ENCODE data around the gene ZMAT3.

The ZMAT3 gene

GRCh38 chr3:179021119-179021903 lies 50.3 kb downstream of the ZMAT3 start:
- no peak for DNase-seq (ENCODE audit: low spot score)

- no peak for DNase-seq (ENCODE audit: low spot score)
Measured at GRCh38 chr3:179020112-179020511, 51.5 kb downstream of the ZMAT3 start.

- no peak for DNase-seq (ENCODE audit: low spot score)
Measured at GRCh38 chr3:179018808-179019207, 52.8 kb downstream of the ZMAT3 start.

GRCh38 chr3:179016979-179017670 lies 54.5 kb downstream of the ZMAT3 start:
- DNase-seq (ENCODE audit: low spot score) = no peak

GRCh38 chr3:179015551-179016020 lies 56.0 kb downstream of the ZMAT3 start:
- DNase-seq (ENCODE audit: low spot score) = peak; percentile 79

GRCh38 chr3:179005706-179006105 lies 65.9 kb downstream of the ZMAT3 start:
- DNase-seq (ENCODE audit: low spot score) = no peak

GRCh38 chr3:179005213-179005612 lies 66.4 kb downstream of the ZMAT3 start:
- no peak for DNase-seq (ENCODE audit: low spot score)

- DNase-seq (ENCODE audit: low spot score) = no peak
Measured at GRCh38 chr3:179000659-179001058, 71.0 kb downstream of the ZMAT3 start.

- DNase-seq (ENCODE audit: low spot score) = no peak
Measured at GRCh38 chr3:179000144-179000543, 71.5 kb downstream of the ZMAT3 start.

- no peak for DNase-seq (ENCODE audit: low spot score)
Measured at GRCh38 chr3:178996399-178996798, 75.2 kb downstream of the ZMAT3 start.

- no peak for DNase-seq (ENCODE audit: low spot score)
Measured at GRCh38 chr3:178990293-178990692, 81.3 kb downstream of the ZMAT3 start.

GRCh38 chr3:178989821-178990220 lies 81.8 kb downstream of the ZMAT3 start:
- DNase-seq (ENCODE audit: low spot score) = no peak

- no peak for DNase-seq (ENCODE audit: low spot score)
Measured at GRCh38 chr3:178987745-178988144, 83.9 kb downstream of the ZMAT3 start.

GRCh38 chr3:178986456-178986855 lies 85.2 kb downstream of the ZMAT3 start:
- no peak for DNase-seq (ENCODE audit: low spot score)

- no peak for DNase-seq (ENCODE audit: low spot score)
Measured at GRCh38 chr3:178982137-178982536, 89.5 kb downstream of the ZMAT3 start.

- no peak for DNase-seq (ENCODE audit: low spot score)
Measured at GRCh38 chr3:178975320-178975719, 96.3 kb downstream of the ZMAT3 start.

GRCh38 chr3:178971614-178972013 lies 100.0 kb downstream of the ZMAT3 start:
- no peak for DNase-seq (ENCODE audit: low spot score)

GRCh38 chr3:178969004-178969700 lies 102.5 kb downstream of the ZMAT3 start:
- no peak for DNase-seq (ENCODE audit: low spot score)

Data from hematopoietic multipotent progenitor cell treated with erythropoietin and hydrocortisone succinate and interleukin-3 and kit ligand, for 15 days (in vitro differentiated cells).